Activated CD4-positive, alpha-beta memory T cell treated with anti-CD3 and anti-CD28 coated beads, Interleukin-2, amount 10 ng/mL, durations not matched to agents 7 days and 5 days (primary cell): ENCODE data around the gene SLC4A1AP. TPM values are rescaled to one million over a fixed set of nuclear protein-coding genes. Genes with fewer than 3 reads are reported as not detected.
"Not testable (repeated sequence)": the region's sequence is repeated elsewhere in the genome, so short reads cannot be mapped to it uniquely, and the experiment has no call there.

Experiments used
- CTCF ChIA-PET: fragments of 350-600 bp; sonication (Branson Sonifier 250); formaldehyde crosslinking; loops from one replicate; lab custom pipeline; 2021; ENCODE audit warnings: antibody characterized with exemption, inconsistent platforms; lab: Charles Lee
- POLR2A ChIA-PET: fragments of 350-600 bp; sonication (Branson Sonifier 250); formaldehyde crosslinking; loops from one replicate; lab custom pipeline; 2021; ENCODE audit warnings: antibody characterized with exemption; lab: Charles Lee
- DNase-seq: peaks from one replicate; pipeline ENCODE4 v3.0.0-alpha.2; 2020
- H3K27ac Mint-ChIP-seq: one replicate; pipeline ENCODE4 v1.8.0; 2021; ENCODE audit warnings: mild to moderate bottlenecking, mixed read lengths
- H3K27me3 Mint-ChIP-seq: one replicate; pipeline ENCODE4 v1.8.0; 2021; ENCODE audit warnings: mixed read lengths
- H3K36me3 Mint-ChIP-seq: one replicate; pipeline ENCODE4 v1.8.0; 2021; ENCODE audit warnings: low read depth, mixed read lengths
- H3K4me1 Mint-ChIP-seq: one replicate; pipeline ENCODE4 v1.8.0; 2021; ENCODE audit warnings: mixed read lengths
- H3K4me3 Mint-ChIP-seq: one replicate; pipeline ENCODE4 v1.8.0; 2021; ENCODE audit warnings: mild to moderate bottlenecking, mixed read lengths
- H3K9me3 Mint-ChIP-seq: one replicate; pipeline ENCODE4 v1.8.0; 2021; ENCODE audit warnings: mixed read lengths
- total RNA-seq, 2 experiments: library from RNA; stranded (reverse); gene quantifications; one replicate each; pipeline ENCODE4 v1.2.3, GENCODE V29; 2021

SLC4A1AP gene
- 10 to 100 TPM; 27.3 to 27.9 TPM for total RNA-seq

GRCh38 chr2:27663285-27664153 is at the start of gene SLC4A1AP, which contains the start of gene SUPT7L:
SLC4A1AP (plus strand) TSS chr2:27663889; CDS start chr2:27663915, 26 bp downstream.
SUPT7L (minus strand) TSS chr2:27663614; CDS start chr2:27662192, 1,422 bp downstream.
- H3K4me1 Mint-ChIP-seq = peaks cover 60% of the 10 kb centered on the region

DNA sequence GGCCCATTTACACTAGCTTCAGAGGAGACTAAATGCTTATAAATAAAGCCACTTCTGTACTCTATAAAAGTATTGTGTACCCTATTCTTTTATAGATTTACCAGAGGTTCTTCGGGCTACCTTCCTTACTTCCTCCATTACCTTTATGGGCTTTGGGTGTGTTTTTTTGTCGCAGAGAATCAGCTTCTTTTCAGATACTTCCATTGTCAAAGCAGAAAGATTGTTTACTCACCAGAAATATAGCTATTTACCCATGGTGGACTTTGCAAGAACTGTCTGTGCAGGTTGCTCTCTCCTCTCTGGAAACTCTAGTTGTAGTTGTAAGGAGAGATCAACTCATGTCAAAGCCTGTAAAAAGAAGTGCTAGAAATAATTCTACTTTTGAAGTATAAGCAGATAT is 49.7 kb upstream of the SLC4A1AP start:
- no peak overlapping the region for H3K4me3 Mint-ChIP-seq
- CTCF ChIA-PET = no interaction called here
- H3K4me1 Mint-ChIP-seq = no peaks in the 10 kb centered on the region
- POLR2A ChIA-PET = interaction anchor here (0.7 to 0.9 kb wide), 2 partner anchors 15 to 58 kb away, joined by 3 read pairs; partner anchors contain the start of genes CCDC121 and GPN1
- H3K36me3 Mint-ChIP-seq = peaks cover 60% of the 10 kb centered on the region
- no peaks in the 10 kb centered on the region for H3K9me3 Mint-ChIP-seq
- no peaks in the 10 kb centered on the region for H3K27me3 Mint-ChIP-seq
- no peak overlapping the region for H3K27ac Mint-ChIP-seq
- DNase-seq = no peak

More at GRCh38 chr2:27663285-27664153, at the start of gene SLC4A1AP, which contains the start of gene SUPT7L:
- CTCF ChIA-PET = interaction anchor here (0.6 to 4.1 kb wide), 5 partner anchors 9 to 1123 kb away, joined by 3 to 36 read pairs (median 5); partner anchors contain the start of genes CCDC121 and GPN1
- POLR2A ChIA-PET = interaction anchor here (0.6 to 2.5 kb wide), 24 partner anchors 8 to 1595 kb away, joined by 3 to 21 read pairs (median 4); partner anchors contain the start of genes ATRAID, BABAM2, CCDC121 and EIF2B4
- DNase-seq = peak; percentile 78
- Mint-ChIP-seq H3K27me3 (no peaks in the 10 kb centered on the region), H3K27ac (peak within 1 kb of the TSS; percentile 100), H3K36me3 (peaks cover 52% of the 10 kb centered on the region), H3K9me3 (no peaks in the 10 kb centered on the region), H3K4me3 (peak within 1 kb of the TSS; percentile 99)

GRCh38 chr2:27615316-27615715 is 48.4 kb upstream of the SLC4A1AP start:
- Mint-ChIP-seq H3K27ac (no peak overlapping the region), H3K4me1 (no peaks in the 10 kb centered on the region), H3K36me3 (peaks cover 66% of the 10 kb centered on the region), H3K27me3 (no peaks in the 10 kb centered on the region), H3K9me3 (no peaks in the 10 kb centered on the region), H3K4me3 (no peak overlapping the region)
- POLR2A ChIA-PET = interaction anchor here (1.1 kb wide), 1 partner anchor 206 kb away, joined by 4 read pairs; the partner anchor contains the start of gene PPM1G
- CTCF ChIA-PET = no interaction called here
- DNase-seq = no peak

GRCh38 chr2:27621524-27621923 is 42.2 kb upstream of the SLC4A1AP start:
- H3K27ac Mint-ChIP-seq = no peak overlapping the region
- H3K9me3 Mint-ChIP-seq = no peaks in the 10 kb centered on the region
- no peak for DNase-seq
- no peak overlapping the region for H3K4me3 Mint-ChIP-seq
- ChIA-PET CTCF (interaction anchor here (0.9 to 1.4 kb wide), 2 partner anchors 30 to 62 kb away, joined by 4 read pairs; no protein-coding TSS in a partner anchor), POLR2A (interaction anchor here (0.6 to 1.2 kb wide), 3 partner anchors 192 to 1273 kb away, joined by 3 read pairs; partner anchors contain the start of genes PPM1G and WDR43)
- H3K36me3 Mint-ChIP-seq = peaks cover 66% of the 10 kb centered on the region
- H3K27me3 Mint-ChIP-seq = no peaks in the 10 kb centered on the region
- H3K4me1 Mint-ChIP-seq = no peaks in the 10 kb centered on the region

- Mint-ChIP-seq H3K27ac (no peak overlapping the region), H3K4me3 (no peak overlapping the region), H3K4me1 (no peaks in the 10 kb centered on the region), H3K27me3 (no peaks in the 10 kb centered on the region), H3K9me3 (no peaks in the 10 kb centered on the region), H3K36me3 (peaks cover 54% of the 10 kb centered on the region)
- POLR2A ChIA-PET = no interaction called here
- CTCF ChIA-PET = no interaction called here
- no peak for DNase-seq
Observed at GRCh38 chr2:27622921-27623384, 40.7 kb upstream of the SLC4A1AP start.

- Mint-ChIP-seq H3K36me3 (peaks cover 41% of the 10 kb centered on the region), H3K27me3 (no peaks in the 10 kb centered on the region), H3K9me3 (no peaks in the 10 kb centered on the region), H3K27ac (no peak overlapping the region), H3K4me3 (no peak overlapping the region), H3K4me1 (no peaks in the 10 kb centered on the region)
- no peak for DNase-seq
- CTCF ChIA-PET = interaction anchor here (1.7 kb wide), 1 partner anchor 59 kb away, joined by 4 read pairs; no protein-coding TSS in a partner anchor
- POLR2A ChIA-PET = no interaction called here
Observed at GRCh38 chr2:27624943-27625342, 38.7 kb upstream of the SLC4A1AP start.

DNA sequence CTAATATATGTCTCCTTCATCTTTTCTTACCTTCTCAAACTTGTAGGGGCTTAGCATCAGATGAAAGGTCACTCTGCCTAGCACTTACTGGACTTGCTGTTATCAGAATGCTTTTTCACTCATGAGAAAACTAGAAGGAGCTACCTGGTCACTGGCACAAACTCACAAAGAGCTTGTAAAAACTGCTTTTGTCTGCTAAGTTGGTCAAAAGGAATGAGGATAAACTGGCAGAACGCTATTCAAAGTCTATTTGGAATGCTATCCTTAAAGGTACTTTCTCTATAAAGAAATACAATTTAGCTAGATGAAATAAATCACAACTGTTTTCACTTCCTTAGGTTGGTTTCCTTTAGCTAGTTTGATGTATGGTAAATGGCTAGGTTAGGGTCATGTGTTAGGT is 37.4 kb upstream of the SLC4A1AP start:
- H3K36me3 Mint-ChIP-seq = peaks cover 38% of the 10 kb centered on the region
- not testable (repeated sequence) for H3K9me3 Mint-ChIP-seq, DNase-seq, H3K27me3 Mint-ChIP-seq, H3K4me3 Mint-ChIP-seq, H3K4me1 Mint-ChIP-seq, H3K27ac Mint-ChIP-seq
- ChIA-PET CTCF (interaction anchor here (0.6 kb wide), 2 partner anchors 196 to 396 kb away, joined by 3 read pairs; no protein-coding TSS in a partner anchor), POLR2A (interaction anchor here (3.6 kb wide), 1 partner anchor 43 kb away, joined by 17 read pairs; the partner anchor contains the start of gene ZNF512)

GRCh38 chr2:27626921-27627320 is 36.8 kb upstream of the SLC4A1AP start:
- Mint-ChIP-seq H3K36me3 (peaks cover 38% of the 10 kb centered on the region), H3K27ac (peak overlapping the region; percentile 37), H3K4me1 (peaks cover 11% of the 10 kb centered on the region)
- not testable (repeated sequence) for H3K27me3 Mint-ChIP-seq, H3K4me3 Mint-ChIP-seq, DNase-seq, H3K9me3 Mint-ChIP-seq
- POLR2A ChIA-PET = interaction anchor here (3.6 kb wide), 1 partner anchor 44 kb away, joined by 17 read pairs; the partner anchor contains the start of gene ZNF512
- CTCF ChIA-PET = interaction anchor here (0.6 to 1.8 kb wide), 2 partner anchors 257 to 397 kb away, joined by 3 to 4 read pairs; partner anchors contain the start of gene EIF2B4

DNA sequence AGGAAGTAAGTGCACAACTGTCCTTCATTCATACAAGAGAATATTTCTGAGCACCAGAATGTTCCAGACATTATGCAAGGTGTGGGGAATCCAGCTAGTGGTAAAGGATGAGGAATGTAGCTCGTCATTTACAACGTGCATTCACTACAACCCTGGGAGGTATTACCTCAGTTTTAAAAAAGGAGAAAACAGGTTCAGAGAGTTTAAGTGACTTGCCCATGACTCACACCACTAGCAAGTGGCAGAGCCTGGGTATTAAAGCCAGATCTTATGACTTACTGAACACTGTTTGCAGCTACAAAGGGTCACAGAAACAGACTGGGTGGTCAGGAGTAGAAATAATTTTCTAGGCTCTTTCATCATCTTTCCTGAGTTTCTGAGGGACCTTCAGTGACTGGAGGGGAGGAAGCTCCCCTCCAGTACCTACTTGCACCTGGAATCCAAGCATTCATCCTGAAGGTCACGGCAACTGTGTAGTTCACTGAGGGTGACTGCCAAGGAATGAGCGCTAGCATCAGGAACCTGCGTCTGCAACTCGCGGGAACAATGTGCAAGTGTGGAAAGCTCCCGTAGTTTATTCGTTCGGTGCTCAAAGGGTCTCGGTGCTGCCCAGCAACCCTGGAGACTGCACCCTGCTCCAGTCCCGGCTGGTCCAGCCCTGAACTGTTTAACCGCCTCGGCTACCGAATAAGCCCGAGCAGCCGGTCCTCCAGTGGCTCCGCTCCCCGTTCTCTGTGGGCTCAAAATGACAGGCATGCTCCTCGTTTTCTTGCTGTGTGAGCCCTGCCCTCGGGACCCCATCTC is 35.5 kb upstream of the SLC4A1AP start:
- no peaks in the 10 kb centered on the region for H3K9me3 Mint-ChIP-seq
- H3K27ac Mint-ChIP-seq = no peak overlapping the region
- no peak overlapping the region for H3K4me3 Mint-ChIP-seq
- POLR2A ChIA-PET = interaction anchor here (0.5 to 3.6 kb wide), 16 partner anchors 11 to 257 kb away, joined by 3 to 37 read pairs (median 8); partner anchors contain the start of genes NRBP1, PPM1G, SLC4A1AP and SNX17
- peaks cover 36% of the 10 kb centered on the region for H3K36me3 Mint-ChIP-seq
- H3K27me3 Mint-ChIP-seq = no peaks in the 10 kb centered on the region
- peaks cover 16% of the 10 kb centered on the region for H3K4me1 Mint-ChIP-seq
- no peak for DNase-seq
- CTCF ChIA-PET = interaction anchor here (0.6 to 2.5 kb wide), 9 partner anchors 11 to 259 kb away, joined by 3 to 9 read pairs (median 3); partner anchors contain the start of genes EIF2B4, SLC4A1AP and SUPT7L

DNA sequence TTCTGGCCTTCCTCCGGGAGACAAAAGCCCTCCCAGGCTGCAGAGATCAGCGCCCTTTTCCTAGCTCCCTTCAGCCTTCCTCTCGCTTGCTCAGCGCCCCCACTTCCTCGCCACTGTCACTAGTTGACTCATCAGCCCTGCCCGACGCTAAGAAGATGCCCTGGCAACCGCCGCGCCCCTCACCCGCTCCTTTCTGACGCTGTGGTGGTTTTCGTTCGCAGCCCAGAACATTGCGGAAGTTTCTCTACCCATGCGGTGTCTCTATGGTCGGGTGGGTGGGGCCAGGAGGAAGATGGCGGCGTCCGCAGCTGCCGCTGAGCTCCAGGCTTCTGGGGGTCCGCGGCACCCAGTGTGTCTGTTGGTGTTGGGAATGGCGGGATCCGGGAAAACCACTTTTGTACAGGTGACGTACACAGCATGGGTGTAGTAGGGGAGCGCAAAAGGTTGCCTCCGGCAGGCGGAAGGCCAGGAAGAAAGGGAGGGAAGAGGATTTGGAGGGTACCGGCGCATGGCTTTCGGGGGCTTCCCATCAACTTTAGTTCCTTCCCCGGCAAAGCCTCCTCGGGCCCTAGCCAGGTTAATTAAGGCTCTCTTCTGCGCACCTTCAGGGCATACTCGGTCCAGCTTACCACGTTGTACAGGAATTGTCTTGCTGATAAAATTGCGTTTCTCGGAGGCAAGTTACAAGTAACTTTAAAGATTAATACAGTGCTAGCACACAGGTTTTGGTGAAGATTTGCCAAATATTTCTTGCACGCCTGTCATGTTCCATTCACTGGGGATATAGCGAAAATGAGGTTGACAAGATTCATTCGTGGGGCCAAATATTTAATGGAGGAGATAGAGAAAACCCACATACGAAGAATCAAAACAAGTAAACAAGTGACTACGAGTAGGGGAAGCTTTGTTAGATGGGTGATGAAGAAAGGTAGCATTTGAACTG is 34.7 kb upstream of the SLC4A1AP start, which contains the start of the genes CCDC121 and GPN1:
Gene CCDC121, minus strand, starts transcription at position 246 of the 943 bp plus-strand sequence. CDS start 1,213 bp downstream, outside the sequence.
Gene GPN1, plus strand, starts transcription at position 284 of the 943 bp plus-strand sequence. Its CDS starts 9 bp downstream, at position 293.
- Mint-ChIP-seq H3K36me3 (peaks cover 36% of the 10 kb centered on the region), H3K4me3 (no peak within 1 kb of the TSS), H3K9me3 (no peaks in the 10 kb centered on the region), H3K4me1 (peaks cover 16% of the 10 kb centered on the region), H3K27me3 (no peaks in the 10 kb centered on the region), H3K27ac (no peak within 1 kb of the TSS)
- ChIA-PET POLR2A (interaction anchor here (0.5 to 3.6 kb wide), 16 partner anchors 10 to 257 kb away, joined by 3 to 37 read pairs (median 8); partner anchors contain the start of genes NRBP1, PPM1G, SLC4A1AP and SNX17), CTCF (interaction anchor here (0.6 to 2.5 kb wide), 8 partner anchors 9 to 258 kb away, joined by 3 to 9 read pairs (median 3); partner anchors contain the start of genes SLC4A1AP and SUPT7L)
- peak; percentile 98 for DNase-seq

- POLR2A ChIA-PET = interaction anchor here (0.5 kb wide), 1 partner anchor 52 kb away, joined by 4 read pairs; no protein-coding TSS in a partner anchor
- not testable (repeated sequence) for H3K27ac Mint-ChIP-seq
Observed at GRCh38 chr2:27630257-27630656, 33.4 kb upstream of the SLC4A1AP start.

More at GRCh38 chr2:27630257-27630656, 33.4 kb upstream of the SLC4A1AP start:
- peaks cover 40% of the 10 kb centered on the region for H3K36me3 Mint-ChIP-seq
- peaks cover 18% of the 10 kb centered on the region for H3K4me1 Mint-ChIP-seq
- CTCF ChIA-PET, DNase-seq, H3K27me3 Mint-ChIP-seq, H3K9me3 Mint-ChIP-seq, H3K4me3 Mint-ChIP-seq: not testable (repeated sequence)
